HepG2 (cell line): Measurements from ENCODE around the gene CDK3. TPM values are rescaled to one million over a fixed set of nuclear protein-coding genes. Genes with fewer than 3 reads are reported as not detected.

ENCODE experiments used
- ESRRA ChIP-seq: sonication (generic); formaldehyde crosslinking; IDR thresholded peaks from 2 replicates; pipeline ENCODE4 v1.5.1; 2020; ENCODE audit warnings: mild to moderate bottlenecking, low read depth, missing genetic modification reagents
- HCFC1 ChIP-seq: fragments of 150-350 bp; IDR thresholded peaks from 2 replicates; pipeline ENCODE4 v1.6.1; 2014; ENCODE audit warnings: low read depth, low read length
- ISX ChIP-seq: sonication (generic); formaldehyde crosslinking; conservative IDR thresholded peaks from 2 replicates; pipeline ENCODE4 v1.5.0; 2020; ENCODE audit warnings: missing genetic modification reagents
- JUN ChIP-seq: sonication (generic); formaldehyde crosslinking; IDR thresholded peaks from 2 replicates; pipeline ENCODE4 v1.4.0; 2020; ENCODE audit warnings: mild to moderate bottlenecking, missing genetic modification reagents
- KAT8 ChIP-seq: IDR thresholded peaks from 2 replicates; pipeline ENCODE4 v1.6.1; 2016; ENCODE audit warnings: missing genetic modification reagents, missing compliant biosample characterization
- KLF11 ChIP-seq: IDR thresholded peaks from 2 replicates; pipeline ENCODE4 v1.6.1; 2016; ENCODE audit warnings: missing compliant biosample characterization
- REPIN1 ChIP-seq: sonication (generic); formaldehyde crosslinking; IDR thresholded peaks from 2 replicates; pipeline ENCODE4 v1.8.0; 2022; ENCODE audit warnings: missing genetic modification reagents, low read depth, mild to moderate bottlenecking, borderline replicate concordance
- SIN3A ChIP-seq: IDR thresholded peaks from 2 replicates; pipeline ENCODE4 v1.6.1; 2011; ENCODE audit warnings: low read depth, mild to moderate bottlenecking, control low read depth, low read length, borderline replicate concordance
- SYNCRIP ChIP-seq: fragments of 200-400 bp; formaldehyde crosslinking; IDR thresholded peaks from 2 replicates; pipeline ENCODE4 v1.6.1; 2018; ENCODE audit warnings: mild to moderate bottlenecking, low read depth, low read length; ENCODE audit not compliant: insufficient read depth
- TRIM24 ChIP-seq: sonication (generic); formaldehyde crosslinking; IDR thresholded peaks from 2 replicates; pipeline ENCODE4 v1.8.0; 2022; ENCODE audit warnings: mild to moderate bottlenecking, missing genetic modification reagents
- TSC22D2 ChIP-seq: sonication (generic); formaldehyde crosslinking; IDR thresholded peaks from 2 replicates; pipeline ENCODE4 v1.5.1; 2020; ENCODE audit warnings: missing genetic modification reagents, mild to moderate bottlenecking, borderline replicate concordance
- YEATS4 ChIP-seq: sonication (generic); formaldehyde crosslinking; IDR thresholded peaks from 2 replicates; pipeline ENCODE4 v1.4.0; 2020; ENCODE audit warnings: missing genetic modification reagents, borderline replicate concordance
- ZIK1 ChIP-seq: sonication (generic); formaldehyde crosslinking; IDR thresholded peaks from 2 replicates; pipeline ENCODE4 v1.5.0; 2020; ENCODE audit warnings: mild to moderate bottlenecking, low read depth, missing genetic modification reagents, borderline replicate concordance
- ZNF180 ChIP-seq: sonication (generic); formaldehyde crosslinking; IDR thresholded peaks from 2 replicates; pipeline ENCODE4 v1.4.0; 2020; ENCODE audit warnings: low read depth, missing genetic modification reagents, borderline replicate concordance
- ZNF234 ChIP-seq: sonication (generic); formaldehyde crosslinking; conservative IDR thresholded peaks from 2 replicates; pipeline ENCODE4 v1.5.1; 2020; ENCODE audit warnings: mild to moderate bottlenecking, missing genetic modification reagents
- ZNF253 ChIP-seq: sonication (generic); formaldehyde crosslinking; IDR thresholded peaks from 2 replicates; pipeline ENCODE4 v1.8.0; 2022; ENCODE audit warnings: mild to moderate bottlenecking, missing genetic modification reagents, borderline replicate concordance
- ZNF468 ChIP-seq: sonication (generic); formaldehyde crosslinking; IDR thresholded peaks from 2 replicates; pipeline ENCODE4 v1.8.0; 2022; ENCODE audit warnings: mild to moderate bottlenecking, moderate library complexity, missing genetic modification reagents
- ZNF598 ChIP-seq: sonication (generic); formaldehyde crosslinking; IDR thresholded peaks from 2 replicates; pipeline ENCODE4 v1.5.1; 2020; ENCODE audit warnings: mild to moderate bottlenecking, missing genetic modification reagents, borderline replicate concordance
- ZNF652 ChIP-seq: IDR thresholded peaks from 2 replicates; pipeline ENCODE4 v1.6.1; 2016; ENCODE audit warnings: low read depth, borderline replicate concordance
- ZNF670 ChIP-seq: sonication (generic); formaldehyde crosslinking; IDR thresholded peaks from 2 replicates; pipeline ENCODE4 v1.8.0; 2022; ENCODE audit warnings: mild to moderate bottlenecking, missing genetic modification reagents, borderline replicate concordance
- ZNF776 ChIP-seq: sonication (generic); formaldehyde crosslinking; IDR thresholded peaks from 2 replicates; pipeline ENCODE4 v1.4.0; 2020; ENCODE audit warnings: mild to moderate bottlenecking, missing genetic modification reagents
- polyA plus RNA-seq, 8 experiments: library from polyadenylated mRNA; depleted of rRNA in 3 of 8; stranded (reverse) in 7 of 8; unstranded in 1 of 8; fragments of >200 nt; fragmentation: Illumina TruSeq in 4 of 8; extraction: Trizol in 4 of 8; gene quantifications; 2 replicates each; pipeline versions ENCODE4 v1.2.1 to v1.2.3, GENCODE V29; 2011 to 2016; ENCODE audit warnings: low read depth in 4 of 8, missing spikeins in 1 of 8, mixed read lengths in 1 of 8; ENCODE audit not compliant: insufficient read depth in 1 of 8
- total RNA-seq, 5 experiments: library from RNA; depleted of rRNA; stranded (reverse); fragments of >200 nt; fragmentation: Illumina TruSeq; extraction: Trizol; gene quantifications; 2 replicates each; pipeline ENCODE4 v1.2.3, GENCODE V29; 2016; ENCODE audit warnings: low read depth in 1 of 5
- TF ChIP-seq, protein P1 (sequence below): sonication (generic); formaldehyde crosslinking; IDR thresholded peaks from 2 replicates; pipeline ENCODE4 v1.9.0; 2021; ENCODE audit warnings: missing genetic modification reagents, mild to moderate bottlenecking, borderline replicate concordance
- TF ChIP-seq, protein P2 (sequence below): IDR thresholded peaks from 2 replicates; pipeline ENCODE4 v1.6.1; 2016; ENCODE audit warnings: missing biosample characterization, missing genetic modification reagents, low read depth
- TF ChIP-seq, protein P3 (sequence below): sonication (generic); formaldehyde crosslinking; IDR thresholded peaks from 2 replicates; pipeline ENCODE4 v1.4.0; 2020; ENCODE audit warnings: mild to moderate bottlenecking, missing genetic modification reagents

The CDK3 gene
- total and polyA plus RNA-seq, 2 of the 13 experiments (the other 11 are each of a cell fraction or from before 2014, with no cell fraction given), result 5.8 to 11.4 TPM

DNA sequence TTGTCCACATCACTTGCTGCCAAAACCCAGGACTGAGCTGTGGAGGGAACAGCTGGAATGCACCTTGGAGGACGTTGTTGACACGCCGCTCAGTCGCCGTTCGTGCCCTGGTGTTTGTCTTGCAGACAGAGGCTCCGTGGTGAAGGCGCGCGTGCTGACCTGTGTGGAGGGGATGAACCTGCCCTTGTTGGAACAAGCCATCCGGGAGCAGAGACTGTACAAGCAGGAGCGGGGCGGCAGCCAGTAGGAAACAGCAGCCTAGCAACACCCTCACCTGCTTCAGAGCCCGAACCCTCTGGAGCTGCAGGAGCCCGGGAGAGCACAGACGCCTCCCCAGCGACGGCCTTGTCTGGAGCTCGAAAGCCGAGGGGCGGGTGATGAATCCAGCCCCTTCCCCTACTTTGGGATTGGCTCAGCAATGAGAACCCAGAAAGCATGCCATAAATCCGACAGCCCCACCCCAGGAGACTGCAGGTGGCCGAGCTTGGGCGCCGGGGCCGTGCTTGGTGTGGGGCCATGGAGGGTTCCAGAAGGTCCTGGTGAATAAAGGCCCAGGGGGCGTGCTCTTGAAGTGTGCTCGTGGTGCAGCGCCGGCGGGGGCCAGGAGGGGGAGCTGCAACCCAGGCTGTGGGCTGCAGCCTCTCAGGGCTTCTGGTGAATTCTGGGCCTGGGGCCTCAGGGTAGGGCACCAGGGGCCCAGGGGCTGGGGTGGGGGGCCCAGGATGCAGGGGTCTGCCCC is 470 bp upstream of the CDK3 start (continued):
- peak; percentile 41; the same call in 1 of the 2 replicates for TF ChIP-seq TRIM24 (CRISPR knock-in tag)
- TF ChIP-seq, protein P1, sequence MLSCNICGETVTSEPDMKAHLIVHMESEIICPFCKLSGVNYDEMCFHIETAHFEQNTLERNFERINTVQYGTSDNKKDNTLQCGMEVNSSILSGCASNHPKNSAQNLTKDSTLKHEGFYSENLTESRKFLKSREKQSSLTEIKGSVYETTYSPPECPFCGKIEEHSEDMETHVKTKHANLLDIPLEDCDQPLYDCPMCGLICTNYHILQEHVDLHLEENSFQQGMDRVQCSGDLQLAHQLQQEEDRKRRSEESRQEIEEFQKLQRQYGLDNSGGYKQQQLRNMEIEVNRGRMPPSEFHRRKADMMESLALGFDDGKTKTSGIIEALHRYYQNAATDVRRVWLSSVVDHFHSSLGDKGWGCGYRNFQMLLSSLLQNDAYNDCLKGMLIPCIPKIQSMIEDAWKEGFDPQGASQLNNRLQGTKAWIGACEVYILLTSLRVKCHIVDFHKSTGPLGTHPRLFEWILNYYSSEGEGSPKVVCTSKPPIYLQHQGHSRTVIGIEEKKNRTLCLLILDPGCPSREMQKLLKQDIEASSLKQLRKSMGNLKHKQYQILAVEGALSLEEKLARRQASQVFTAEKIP (CRISPR knock-in tag), result no peak
- no peak for TF ChIP-seq ISX (CRISPR knock-in tag)
- TF ChIP-seq, protein P2, sequence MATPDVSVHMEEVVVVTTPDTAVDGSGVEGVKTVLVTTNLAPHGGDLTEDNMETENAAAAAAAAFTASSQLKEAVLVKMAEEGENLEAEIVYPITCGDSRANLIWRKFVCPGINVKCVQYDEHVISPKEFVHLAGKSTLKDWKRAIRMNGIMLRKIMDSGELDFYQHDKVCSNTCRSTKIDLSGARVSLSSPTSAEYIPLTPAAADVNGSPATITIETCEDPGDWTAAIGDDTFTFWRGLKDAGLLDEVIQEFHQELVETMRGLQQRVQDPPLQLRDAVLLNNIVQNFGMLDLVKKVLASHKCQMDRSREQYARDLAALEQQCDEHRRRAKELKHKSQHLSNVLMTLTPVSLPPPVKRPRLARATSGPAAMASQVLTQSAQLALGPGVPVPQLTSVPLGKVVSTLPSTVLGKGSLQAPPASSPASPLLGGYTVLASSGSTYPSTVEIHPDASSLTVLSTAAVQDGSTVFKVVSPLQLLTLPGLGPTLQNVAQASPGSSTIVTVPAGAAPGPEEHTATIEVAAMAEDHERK (CRISPR knock-in tag), result no peak
- no peak; the same call in 1 of the 2 replicates for TF ChIP-seq YEATS4 (CRISPR knock-in tag)
- TF ChIP-seq TSC22D2 (CRISPR knock-in tag), result peak; percentile 67; the same call in 1 of the 2 replicates
- no peak for TF ChIP-seq ZNF253 (CRISPR knock-in tag)
- no peak for TF ChIP-seq ZNF180 (CRISPR knock-in tag)
- no peak for TF ChIP-seq ZNF598 (CRISPR knock-in tag)
- TF ChIP-seq KLF11 (CRISPR knock-in tag), result no peak
- TF ChIP-seq ZNF652 (CRISPR knock-in tag), result no peak
- TF ChIP-seq ZNF670 (CRISPR knock-in tag), result no peak
- no peak for TF ChIP-seq SYNCRIP
- TF ChIP-seq KAT8, result peak; percentile 43; the same call in 1 of the 2 replicates
- TF ChIP-seq ZNF234 (CRISPR knock-in tag), result no peak
- no peak; the same call in 1 of the 2 replicates for TF ChIP-seq ZIK1 (CRISPR knock-in tag)
- no peak for TF ChIP-seq SIN3A
- TF ChIP-seq, protein P3, sequence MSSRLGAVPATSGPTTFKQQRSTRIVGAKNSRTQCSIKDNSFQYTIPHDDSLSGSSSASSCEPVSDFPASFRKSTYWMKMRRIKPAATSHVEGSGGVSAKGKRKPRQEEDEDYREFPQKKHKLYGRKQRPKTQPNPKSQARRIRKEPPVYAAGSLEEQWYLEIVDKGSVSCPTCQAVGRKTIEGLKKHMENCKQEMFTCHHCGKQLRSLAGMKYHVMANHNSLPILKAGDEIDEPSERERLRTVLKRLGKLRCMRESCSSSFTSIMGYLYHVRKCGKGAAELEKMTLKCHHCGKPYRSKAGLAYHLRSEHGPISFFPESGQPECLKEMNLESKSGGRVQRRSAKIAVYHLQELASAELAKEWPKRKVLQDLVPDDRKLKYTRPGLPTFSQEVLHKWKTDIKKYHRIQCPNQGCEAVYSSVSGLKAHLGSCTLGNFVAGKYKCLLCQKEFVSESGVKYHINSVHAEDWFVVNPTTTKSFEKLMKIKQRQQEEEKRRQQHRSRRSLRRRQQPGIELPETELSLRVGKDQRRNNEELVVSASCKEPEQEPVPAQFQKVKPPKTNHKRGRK (CRISPR knock-in tag), result no peak
- no peak for TF ChIP-seq ZNF776 (CRISPR knock-in tag)
- TF ChIP-seq ZNF468 (CRISPR knock-in tag), result no peak; the same call in 1 of the 2 replicates
- TF ChIP-seq HCFC1, result no peak
- no peak for TF ChIP-seq ESRRA
- no peak for TF ChIP-seq REPIN1 (CRISPR knock-in tag)
- TF ChIP-seq JUN (CRISPR knock-in tag), result no peak
